ENCODE measurements around the gene GINS1.

GRCh38 chr20:25453035-25453810 lies 45.8 kb downstream of the GINS1 start:
- no peak for TF ChIP-seq POLR2A (IDR thresholded peaks at IDR 0.05; ENCODE audit: low read depth, low read length)
- no peak for TF ChIP-seq TAF1 (IDR thresholded peaks at IDR 0.05; ENCODE audit: borderline replicate concordance, low read depth, low read length)

Measured in GM12892 (cell line).